Upper lobe of right lung (tissue), 1 donor: Measurements from ENCODE around the gene TAF4. TPM values are rescaled to one million over a fixed set of nuclear protein-coding genes. Genes with fewer than 3 reads are reported as not detected.
A peak's percentile ranks its signal among the peaks of the same experiment; 100 is the strongest.

Source experiments
- ATAC-seq: fragments of 200-7000 bp; cut with Tn5 transposase; one replicate; pipeline ENCODE4 v1.9.1; 2020; ENCODE audit warnings: mild to moderate bottlenecking, moderate library complexity
- DNase-seq: peaks from one replicate; pipeline ENCODE4 v3.0.0-alpha.2; 2020
- H3K27ac ChIP-seq: fragments of 200-600 bp; one replicate; pipeline ENCODE4 v1.8.0; 2022
- H3K27me3 ChIP-seq: fragments of 200-600 bp; one replicate; pipeline ENCODE4 v1.8.0; 2022; ENCODE audit warnings: mild to moderate bottlenecking
- H3K36me3 ChIP-seq: fragments of 200-600 bp; one replicate; pipeline ENCODE4 v1.8.0; 2022
- H3K4me1 ChIP-seq: fragments of 200-600 bp; one replicate; pipeline ENCODE4 v1.8.0; 2022
- H3K4me3 ChIP-seq: fragments of 200-600 bp; one replicate; pipeline ENCODE4 v1.8.0; 2022; ENCODE audit warnings: mild to moderate bottlenecking
- H3K9me3 ChIP-seq: fragments of 200-600 bp; one replicate; pipeline ENCODE4 v1.8.0; 2022
- intact Hi-C: fragments of 100-400 bp; cut with DNase I; formaldehyde crosslinking; loops from one replicate; pipeline ENCODE4 v1.11.0; 2022
- total RNA-seq: library from RNA; stranded (reverse); fragmentation: NEBNext Ultra II Directional; extraction: Animal tissue kit (Norgen Biotek cat#: 25700); gene quantifications from one replicate; pipeline ENCODE4 v1.2.1, GENCODE V29; 2021
- TF ChIP-seq, protein P1 (sequence below): fragments of 200-600 bp; IDR thresholded peaks from one replicate; pipeline ENCODE4 v1.8.0; 2022; ENCODE audit warnings: antibody characterized with exemption
- donor health status: DM: no; HTN: yes; CAD: no; lungs with severe emphysema.

Gene TAF4
- total RNA-seq, 1 donor from 2014 or later = 19.6 TPM

DNA sequence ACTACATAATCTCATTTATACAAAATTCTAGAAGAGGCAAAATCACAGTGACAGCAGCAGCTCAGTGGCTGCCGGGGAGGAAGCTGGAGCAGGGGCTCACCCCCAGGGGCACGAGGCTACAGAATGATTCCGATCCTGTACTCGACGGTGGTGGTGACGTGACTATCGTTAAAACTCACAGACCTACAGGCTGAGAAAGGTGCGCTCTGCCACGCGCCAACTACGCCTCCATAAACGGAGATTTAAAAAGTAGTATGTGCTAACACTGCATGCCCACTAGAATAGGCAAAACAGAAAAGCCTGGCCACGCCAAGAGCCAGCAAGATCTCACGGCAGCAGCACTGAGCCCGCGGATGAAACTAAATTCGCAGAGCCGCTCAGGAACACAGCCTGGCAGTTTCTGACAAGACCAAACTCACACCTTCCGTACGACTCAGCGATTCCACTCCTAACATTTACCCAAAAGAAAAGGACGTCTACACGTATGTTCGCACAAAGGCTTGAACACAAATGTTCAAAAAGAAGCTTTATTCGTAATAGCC is 25.2 kb downstream of the TAF4 start:
- intact Hi-C loops = no loop called here
- ATAC-seq (no peak), DNase-seq (no peak)
- peaks cover 7% of the 10 kb centered on the region for H3K4me1 ChIP-seq
- H3K27me3 ChIP-seq = no peaks in the 10 kb centered on the region
- H3K27ac ChIP-seq = no peak overlapping the region
- H3K4me3 ChIP-seq = no peak overlapping the region
- H3K9me3 ChIP-seq = no peaks in the 10 kb centered on the region
- TF ChIP-seq, protein P1, sequence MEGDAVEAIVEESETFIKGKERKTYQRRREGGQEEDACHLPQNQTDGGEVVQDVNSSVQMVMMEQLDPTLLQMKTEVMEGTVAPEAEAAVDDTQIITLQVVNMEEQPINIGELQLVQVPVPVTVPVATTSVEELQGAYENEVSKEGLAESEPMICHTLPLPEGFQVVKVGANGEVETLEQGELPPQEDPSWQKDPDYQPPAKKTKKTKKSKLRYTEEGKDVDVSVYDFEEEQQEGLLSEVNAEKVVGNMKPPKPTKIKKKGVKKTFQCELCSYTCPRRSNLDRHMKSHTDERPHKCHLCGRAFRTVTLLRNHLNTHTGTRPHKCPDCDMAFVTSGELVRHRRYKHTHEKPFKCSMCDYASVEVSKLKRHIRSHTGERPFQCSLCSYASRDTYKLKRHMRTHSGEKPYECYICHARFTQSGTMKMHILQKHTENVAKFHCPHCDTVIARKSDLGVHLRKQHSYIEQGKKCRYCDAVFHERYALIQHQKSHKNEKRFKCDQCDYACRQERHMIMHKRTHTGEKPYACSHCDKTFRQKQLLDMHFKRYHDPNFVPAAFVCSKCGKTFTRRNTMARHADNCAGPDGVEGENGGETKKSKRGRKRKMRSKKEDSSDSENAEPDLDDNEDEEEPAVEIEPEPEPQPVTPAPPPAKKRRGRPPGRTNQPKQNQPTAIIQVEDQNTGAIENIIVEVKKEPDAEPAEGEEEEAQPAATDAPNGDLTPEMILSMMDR = no peak
- no peaks in the 10 kb centered on the region for H3K36me3 ChIP-seq

DNA sequence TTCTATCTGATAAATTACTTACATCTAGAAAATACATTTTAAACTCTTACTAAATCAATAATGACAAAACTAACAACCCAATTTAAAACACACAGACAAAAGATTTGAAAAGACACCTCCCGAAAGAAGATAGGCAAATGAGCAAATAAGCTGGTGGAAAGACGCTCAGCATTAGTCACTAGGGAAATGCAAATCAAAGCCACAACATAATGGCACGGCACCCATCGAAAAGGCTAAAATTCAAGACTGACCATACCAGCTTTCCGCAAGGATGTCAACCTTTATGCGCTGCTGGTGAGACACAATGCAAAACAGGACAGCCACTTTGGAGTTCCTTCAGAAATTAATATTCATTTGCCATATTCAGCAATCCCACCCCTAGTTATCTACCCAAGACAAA is 25.9 kb downstream of the TAF4 start:
- Histone ChIP-seq H3K27me3 (no peaks in the 10 kb centered on the region), H3K9me3 (no peaks in the 10 kb centered on the region), H3K4me1 (peaks cover 6% of the 10 kb centered on the region), H3K36me3 (no peaks in the 10 kb centered on the region), H3K27ac (no peak overlapping the region), H3K4me3 (no peak overlapping the region)
- DNase-seq (no peak), ATAC-seq (no peak)
- TF ChIP-seq, protein P1 = no peak
- intact Hi-C loops = no loop called here

DNA sequence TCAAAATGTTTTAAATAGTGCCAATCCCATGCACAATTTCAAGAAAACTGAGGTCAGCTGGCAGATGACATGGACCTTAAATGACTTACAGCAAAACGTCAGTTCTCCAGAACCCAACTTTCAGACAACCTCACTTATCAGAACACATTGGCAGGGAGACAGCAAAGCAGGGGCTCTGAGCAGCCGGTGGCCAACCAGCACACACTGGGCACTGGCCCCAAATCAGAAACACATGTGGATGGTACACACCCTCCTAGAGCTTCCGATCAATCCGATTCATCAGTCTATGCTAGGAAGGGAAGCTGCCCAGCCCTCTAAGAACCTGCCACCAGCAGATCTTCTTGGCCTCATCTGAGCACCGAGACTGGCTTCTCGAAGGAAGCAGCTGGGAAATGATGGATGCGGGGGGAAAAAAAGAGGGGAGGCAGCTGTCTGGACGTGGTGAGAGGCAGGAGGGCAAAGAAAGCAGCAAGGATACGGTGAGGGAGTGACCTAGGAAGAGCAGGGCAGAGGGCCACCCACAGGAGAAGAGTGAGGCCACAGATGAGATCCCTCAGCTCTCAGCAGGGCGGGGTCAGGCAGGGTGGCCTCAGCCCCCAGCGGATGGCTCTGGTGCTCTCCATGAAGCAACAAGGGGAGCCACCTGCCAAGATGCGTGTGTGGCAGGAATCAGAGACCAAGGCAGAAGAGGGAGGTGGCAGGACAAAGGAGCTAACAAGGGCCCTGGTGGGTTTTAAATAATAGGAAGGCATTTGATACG is 32.9 kb downstream of the TAF4 start:
- H3K27me3 ChIP-seq = no peaks in the 10 kb centered on the region
- H3K4me3 ChIP-seq = no peak overlapping the region
- H3K27ac ChIP-seq = no peak overlapping the region
- DNase-seq = no peak
- H3K36me3 ChIP-seq = no peaks in the 10 kb centered on the region
- H3K9me3 ChIP-seq = no peaks in the 10 kb centered on the region
- intact Hi-C loops = no loop called here
- peak; percentile 35 for ATAC-seq
- TF ChIP-seq, protein P1 = no peak
- H3K4me1 ChIP-seq = peaks cover 10% of the 10 kb centered on the region

DNA sequence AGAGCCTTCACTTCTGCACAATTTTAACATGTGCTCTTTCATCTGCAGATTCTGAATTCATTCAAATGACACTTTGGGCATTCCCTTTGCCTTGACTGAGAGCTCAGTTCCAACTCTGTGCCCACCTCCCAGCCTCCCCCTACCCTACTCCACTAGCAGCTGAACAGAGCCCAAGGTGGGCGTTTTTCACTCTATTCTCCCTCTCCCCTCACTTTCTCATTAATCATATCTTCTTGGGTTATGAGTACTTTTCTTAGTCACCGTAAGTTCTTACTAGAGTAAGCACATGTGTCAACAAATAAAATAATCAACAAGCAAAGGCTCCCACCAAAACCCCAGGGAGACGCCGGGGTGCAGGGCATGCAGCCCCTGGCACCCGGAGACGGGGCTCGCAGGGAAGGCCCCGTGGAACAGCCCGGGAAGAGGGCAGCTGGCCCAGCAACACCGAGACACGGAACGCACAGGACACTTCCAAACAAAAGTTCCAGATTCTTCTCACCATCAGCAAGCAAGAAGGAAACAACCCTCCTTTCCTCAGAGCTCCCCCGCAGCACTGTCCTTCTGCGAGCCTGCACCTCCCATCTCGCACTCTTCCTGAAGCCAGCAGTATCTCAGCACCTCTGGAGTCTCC is 34.1 kb downstream of the TAF4 start:
- no peak overlapping the region for H3K4me3 ChIP-seq
- H3K27me3 ChIP-seq = no peaks in the 10 kb centered on the region
- no peak overlapping the region for H3K27ac ChIP-seq
- TF ChIP-seq, protein P1 = no peak
- no peaks in the 10 kb centered on the region for H3K36me3 ChIP-seq
- intact Hi-C loops = no loop called here
- H3K9me3 ChIP-seq = no peaks in the 10 kb centered on the region
- ATAC-seq (no peak), DNase-seq (no peak)
- H3K4me1 ChIP-seq = peaks cover 11% of the 10 kb centered on the region

DNA sequence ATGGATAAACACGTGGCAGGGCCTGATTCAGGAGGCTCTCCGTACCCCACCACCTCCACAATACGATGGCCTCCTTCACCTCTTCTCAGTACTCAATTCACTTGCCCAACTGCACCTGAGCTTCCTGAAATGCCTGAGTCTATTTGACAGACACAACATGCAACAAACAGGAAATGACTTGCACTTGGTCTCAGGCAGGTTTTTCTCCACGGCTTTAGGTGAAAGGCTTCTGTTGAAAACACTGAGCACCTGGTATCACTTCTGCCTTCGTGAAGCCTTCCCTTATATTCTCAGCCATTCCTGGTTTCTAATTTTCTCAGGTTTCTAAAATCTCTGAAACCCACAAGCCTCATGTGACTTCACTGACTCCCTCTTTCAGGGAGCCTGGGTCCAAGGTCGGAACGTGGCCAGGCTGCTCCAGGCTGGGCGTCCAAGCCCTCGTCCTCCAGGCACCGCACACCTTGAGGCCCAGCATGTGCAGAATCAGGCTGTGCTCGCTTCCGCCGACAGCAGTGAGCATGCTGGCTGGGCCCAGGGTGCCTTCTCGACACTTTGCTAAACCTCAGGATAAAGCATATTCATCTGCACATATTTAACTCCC is 34.7 kb downstream of the TAF4 start:
- TF ChIP-seq, protein P1 = no peak
- Histone ChIP-seq H3K4me3 (no peak overlapping the region), H3K27me3 (no peaks in the 10 kb centered on the region), H3K9me3 (no peaks in the 10 kb centered on the region), H3K27ac (no peak overlapping the region), H3K4me1 (peaks cover 17% of the 10 kb centered on the region), H3K36me3 (no peaks in the 10 kb centered on the region)
- ATAC-seq (no peak), DNase-seq (no peak)
- intact Hi-C loops = no loop called here
